GM21526 (cell line): ENCODE results near the gene CD7.
"Not testable (repeated sequence)": the region's sequence is repeated elsewhere in the genome, so short reads cannot be mapped to it uniquely, and the experiment has no call there.

ENCODE experiments used
- ATAC-seq: cut with Tn5 transposase; IDR thresholded peaks from one replicate; pipeline ENCODE4 v1.9.1; 2021; ENCODE audit warnings: moderate library complexity; ENCODE audit not compliant: unreplicated experiment, low FRiP score

Gene CD7

DNA sequence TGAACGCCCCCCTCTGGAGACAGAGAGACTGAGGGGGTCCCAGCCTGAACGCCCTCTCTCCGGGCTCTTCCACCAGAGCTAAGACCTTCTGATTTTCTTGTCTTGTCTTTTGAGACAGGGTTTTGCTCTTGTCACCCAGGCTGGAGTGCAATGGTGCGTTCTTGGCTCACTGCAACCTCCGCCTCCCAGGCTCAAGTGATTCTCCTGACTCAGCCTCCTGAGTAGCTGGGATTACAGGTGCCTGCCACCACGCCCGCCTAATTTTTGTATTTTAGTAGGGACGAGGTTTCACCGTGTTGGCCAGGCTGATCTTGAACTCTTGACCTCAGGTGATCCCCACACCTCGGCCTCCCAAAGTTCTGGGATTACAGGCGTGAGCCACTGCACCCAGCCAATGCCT lies 30.6 kb upstream of the CD7 start:
- not testable (repeated sequence) for ATAC-seq

DNA sequence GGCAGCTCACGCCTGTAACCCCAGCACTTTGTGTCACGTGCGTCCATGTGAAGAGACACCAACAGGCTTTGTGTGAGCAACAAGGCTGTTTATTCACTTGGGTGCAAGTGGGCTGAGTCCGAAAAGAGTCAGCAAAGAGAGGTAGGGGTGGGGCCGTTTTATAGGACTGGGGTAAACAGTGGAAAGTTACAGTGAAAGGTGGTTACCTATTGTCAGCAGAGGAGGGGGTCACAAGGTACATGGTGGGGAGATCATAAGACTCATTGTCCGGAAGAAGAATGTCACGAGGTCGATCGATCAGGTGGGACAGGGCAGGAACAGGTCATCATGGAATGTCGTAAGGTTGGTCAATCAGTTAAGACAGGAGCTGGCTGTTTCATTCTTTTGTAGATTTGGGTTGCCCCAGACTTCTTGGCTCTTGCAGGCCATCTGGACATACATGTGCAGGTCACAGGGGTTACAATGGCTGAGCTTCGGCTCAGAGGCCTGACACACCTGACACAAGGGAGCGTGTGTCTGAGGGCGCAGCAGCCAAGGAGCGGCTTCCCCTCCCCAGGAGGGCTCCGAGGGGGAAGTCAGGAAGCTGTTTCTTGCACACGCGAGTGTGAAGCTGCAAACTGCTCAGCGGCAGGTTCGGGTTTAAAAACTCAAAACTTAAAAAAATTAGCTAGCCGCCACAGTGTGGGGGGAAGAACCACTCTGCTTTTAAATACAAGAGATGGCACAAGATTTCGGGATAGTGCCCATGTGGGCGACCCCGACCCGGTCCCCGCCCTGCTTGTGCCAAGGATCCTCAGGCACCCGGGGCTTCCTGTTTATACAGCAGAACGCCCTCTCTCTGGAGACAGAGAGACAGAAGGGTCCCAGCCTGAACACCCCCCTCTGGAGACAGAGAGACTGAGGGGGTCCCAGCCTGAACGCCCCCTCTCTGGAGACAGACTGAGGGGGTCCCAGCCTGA lies 29.2 kb upstream of the CD7 start:
- ATAC-seq: no peak

DNA sequence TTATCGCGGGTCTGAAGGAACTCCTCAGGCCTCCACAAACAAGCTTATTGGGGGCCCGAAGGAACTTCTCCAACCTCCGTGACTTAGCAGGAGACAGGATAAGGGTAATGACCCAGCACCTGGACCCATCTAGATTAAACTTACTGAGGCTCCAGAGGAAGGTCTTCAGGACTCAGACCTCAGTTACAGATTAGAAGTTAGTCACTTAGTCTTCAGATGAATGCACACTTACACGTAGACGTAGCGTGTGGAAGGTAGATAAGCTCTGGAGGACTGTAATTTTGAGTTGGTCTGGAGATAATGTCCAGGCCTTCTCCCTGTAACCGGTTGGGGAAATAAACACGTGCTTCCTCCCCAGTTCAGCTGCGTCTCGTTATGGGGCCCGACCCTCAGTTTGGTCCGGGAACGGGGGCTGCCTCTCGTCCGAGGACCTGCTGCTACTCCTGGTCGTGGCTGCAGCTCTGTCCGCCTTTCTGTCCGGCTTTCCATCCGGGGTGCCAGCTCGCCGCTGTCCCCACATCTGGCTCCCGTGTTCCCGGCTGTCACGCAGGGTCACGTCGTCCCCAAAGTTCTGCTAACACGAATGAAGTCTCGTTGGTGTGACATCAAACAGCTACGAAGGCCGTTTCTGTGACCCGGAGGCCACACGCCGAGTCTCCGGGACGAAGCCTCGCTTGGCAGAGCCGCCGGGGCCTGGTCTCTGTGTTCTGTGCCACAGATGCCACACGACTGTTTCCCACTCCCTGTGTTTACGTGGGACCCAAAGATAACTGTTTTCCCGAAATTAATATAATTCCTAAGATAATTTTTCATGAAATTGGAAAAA lies 28.0 kb upstream of the CD7 start:
- no peak for ATAC-seq

DNA sequence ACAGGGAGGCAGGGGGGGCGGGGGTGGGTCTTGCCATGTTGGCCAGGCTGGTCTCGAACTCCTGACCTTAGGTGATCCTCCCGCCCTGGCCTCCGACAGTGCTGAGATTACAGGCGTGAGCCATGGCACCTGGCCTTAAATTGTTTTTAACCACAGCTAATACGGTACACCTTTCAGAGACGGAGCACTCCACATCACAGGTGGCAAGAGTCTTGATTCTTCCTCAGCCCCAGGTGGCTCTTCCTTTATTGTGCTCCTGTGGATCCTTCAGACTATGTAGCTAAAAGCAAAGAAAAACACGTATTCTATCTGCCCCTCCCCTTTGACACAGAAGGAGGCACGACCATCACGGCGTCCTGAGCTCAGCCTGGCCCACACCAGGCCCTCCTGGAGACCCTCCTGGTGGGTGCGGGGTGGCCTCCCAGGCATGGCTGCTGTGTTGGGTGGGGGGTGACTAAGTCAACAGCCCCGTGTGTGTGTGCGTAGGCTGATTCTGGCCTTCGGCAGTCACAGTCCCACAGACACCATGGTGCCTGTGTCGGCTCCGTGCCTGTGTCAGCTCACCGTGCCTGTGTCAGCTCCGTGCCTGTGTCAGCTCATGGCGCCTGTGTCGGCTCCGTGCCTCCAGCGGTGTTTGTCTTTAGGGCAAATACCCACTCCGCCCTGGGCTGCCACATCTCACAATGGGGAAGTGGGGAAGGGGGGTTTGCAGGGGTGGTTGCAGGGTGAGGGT lies 26.9 kb upstream of the CD7 start:
- no peak for ATAC-seq

DNA sequence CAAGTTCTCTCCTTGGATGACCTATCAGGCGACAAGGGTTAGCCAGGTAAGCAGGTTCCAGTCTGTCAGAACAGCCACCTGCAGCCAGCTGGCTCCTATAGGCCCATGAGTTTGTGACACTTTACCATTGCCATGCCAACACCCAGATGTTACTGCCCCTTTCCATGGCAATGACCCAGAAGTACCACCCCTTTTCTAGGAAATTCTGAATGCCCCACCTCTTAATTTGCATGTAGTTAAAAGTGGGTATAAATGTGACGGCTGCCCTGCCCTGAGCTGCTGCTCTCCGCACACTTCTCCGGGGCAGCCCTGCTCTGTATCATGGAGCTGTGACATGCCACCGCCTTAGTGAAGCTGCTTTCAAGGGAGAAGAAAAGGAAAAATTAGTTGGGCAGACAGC lies 26.2 kb upstream of the CD7 start:
- ATAC-seq: no peak

DNA sequence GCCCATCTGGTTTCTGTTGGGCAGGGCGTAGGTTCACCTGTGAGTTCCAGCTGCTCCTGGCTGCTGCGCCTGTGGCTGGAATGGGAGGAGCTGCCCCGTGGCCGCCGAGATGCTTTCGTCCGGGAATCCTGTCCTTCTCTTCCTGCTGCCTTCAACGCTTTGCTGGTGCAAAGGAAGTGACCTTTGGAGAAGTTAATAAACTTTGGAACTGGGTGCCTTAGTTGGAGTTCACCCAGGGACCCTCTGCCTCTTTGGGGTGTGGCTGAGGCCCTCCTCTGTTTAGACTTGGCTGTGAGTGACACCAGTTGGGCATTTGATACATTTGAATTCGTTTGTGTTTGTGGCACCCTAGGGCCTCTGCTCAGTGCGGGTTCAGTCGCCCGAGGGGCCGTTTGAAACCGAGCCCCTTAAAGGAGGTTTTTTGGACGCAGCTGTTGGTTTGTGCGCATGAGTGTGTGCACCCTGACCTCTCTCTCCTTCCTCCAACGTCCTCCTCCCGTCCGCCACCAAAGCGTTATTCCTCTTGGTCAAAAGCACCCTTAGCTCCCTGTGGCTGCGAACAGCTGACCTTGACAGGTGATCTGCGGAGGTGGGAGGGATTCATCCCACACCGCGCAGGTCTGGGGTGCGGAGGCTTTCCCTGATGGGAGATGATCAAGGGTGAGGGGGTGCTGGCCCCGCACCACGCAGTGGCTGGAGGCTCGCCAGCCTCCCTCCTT lies 25.1 kb upstream of the CD7 start:
- ATAC-seq: no peak

DNA sequence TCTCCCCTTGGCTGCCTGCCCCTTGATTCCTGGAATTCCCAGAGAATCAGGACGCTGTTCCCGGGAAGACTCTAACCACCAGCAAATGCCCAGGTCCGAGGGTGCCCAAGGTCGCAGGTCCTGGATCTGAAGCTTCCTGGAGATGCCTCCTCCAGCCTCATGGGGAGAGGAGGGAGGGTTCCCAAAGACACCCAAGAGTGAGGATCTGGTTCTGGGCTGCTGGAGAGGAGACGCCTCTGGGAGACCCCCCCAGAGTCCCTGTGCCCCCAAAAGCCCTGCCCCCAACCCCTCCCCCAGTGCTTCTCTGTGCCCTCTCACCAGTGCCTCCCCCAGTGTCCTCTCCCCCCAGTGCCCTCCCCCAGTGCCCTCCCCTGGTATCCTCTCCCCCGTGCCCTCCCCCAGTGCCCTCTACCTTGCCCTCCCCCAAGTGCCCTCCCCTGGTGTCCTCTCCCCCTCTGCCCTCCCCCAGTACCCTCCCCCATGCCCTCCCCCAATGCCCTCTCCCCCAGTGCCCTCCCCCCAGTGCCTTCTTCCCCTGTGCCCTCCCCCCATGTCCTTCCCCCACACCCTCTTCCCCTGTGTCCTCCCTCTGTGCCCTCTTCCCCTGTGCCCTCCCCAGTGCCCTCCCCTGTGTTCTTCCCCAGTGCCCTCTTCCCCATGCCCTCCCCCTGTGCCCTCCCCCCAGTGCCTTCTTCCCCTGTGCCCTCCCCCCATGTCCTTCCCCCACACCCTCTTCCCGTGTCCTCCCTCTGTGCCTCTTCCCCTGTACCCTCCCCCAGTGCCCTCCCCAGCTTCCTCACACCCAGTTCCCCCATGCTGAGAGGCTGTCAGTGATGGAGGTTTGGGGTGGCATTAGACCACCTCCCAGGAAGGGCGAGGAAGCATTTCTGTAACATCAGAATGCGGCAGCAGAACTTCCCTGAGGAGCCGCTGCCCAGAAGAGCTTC lies 22.5 kb upstream of the CD7 start:
- no peak for ATAC-seq

DNA sequence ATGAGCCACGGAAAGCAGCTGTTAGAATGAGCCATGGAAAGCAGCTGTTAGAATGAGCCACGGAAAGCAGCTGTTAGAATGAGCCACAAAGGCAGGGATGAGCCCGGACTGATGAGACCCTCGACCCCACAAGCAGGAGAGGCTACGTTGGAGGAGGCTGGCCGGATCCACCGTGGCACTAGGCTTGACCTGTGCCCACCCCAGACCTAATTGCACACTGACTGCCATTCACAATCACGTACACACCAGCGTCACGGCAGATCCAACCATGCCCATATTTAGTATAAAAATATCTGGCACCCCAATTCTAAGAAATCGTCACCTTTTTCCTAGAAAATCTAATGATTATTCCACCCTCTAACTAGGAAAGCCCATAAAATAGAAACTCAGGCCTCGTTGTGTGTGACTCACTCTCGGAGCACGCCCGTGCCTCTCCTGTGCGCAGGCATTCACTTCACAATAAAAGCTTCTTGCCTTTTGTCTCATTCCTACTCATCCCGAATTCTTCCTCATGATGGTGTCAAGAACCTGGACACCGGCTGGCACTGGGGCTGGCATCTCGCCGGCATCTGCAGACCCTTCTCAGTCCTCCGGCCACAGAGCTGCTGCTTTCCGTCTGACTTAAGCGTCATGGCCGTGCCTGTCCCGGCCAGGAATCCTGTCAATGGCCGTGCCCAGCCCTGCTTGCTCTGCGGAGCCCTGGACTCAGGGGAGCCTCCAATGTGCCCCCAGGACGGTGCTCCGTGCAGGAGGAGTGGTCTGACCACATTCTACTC lies 21.6 kb upstream of the CD7 start:
- no peak for ATAC-seq

DNA sequence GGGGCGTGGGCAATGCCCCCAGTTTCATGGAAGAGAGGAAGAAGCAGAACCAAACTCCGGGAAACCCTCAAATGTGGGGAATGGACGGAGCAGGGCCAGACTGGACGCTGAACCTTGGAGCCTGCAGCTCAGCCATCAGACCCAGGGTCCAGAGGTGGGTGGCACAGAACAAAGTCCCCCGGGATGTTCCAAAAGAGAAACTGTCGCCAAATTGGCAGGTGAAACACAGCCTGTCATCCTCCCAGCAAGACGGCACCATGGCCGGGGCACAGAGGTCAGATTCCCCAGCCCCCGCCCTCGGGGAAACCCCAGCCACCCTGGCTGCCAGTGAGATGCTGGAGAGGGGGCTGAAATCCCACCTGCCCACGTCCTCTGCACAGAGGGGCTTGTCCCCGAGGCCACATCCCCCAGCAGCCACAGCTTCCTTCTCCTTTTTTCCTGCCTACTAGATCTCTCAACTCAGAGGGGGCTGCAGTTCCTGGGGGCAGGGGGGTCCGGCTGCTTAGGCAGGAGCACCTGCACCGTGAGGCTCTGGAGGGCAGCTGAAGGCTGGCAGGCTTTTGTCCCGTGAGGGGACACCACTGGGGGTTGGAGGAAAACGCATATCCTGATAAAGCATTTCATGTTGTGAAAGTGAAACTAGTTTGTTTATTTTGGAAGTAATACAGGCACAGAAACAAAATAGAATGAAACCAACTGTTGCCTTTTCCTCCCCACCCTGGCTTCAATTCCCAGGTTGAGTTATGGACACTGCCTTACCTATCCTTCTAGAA lies 17.4 kb upstream of the CD7 start:
- no peak for ATAC-seq

DNA sequence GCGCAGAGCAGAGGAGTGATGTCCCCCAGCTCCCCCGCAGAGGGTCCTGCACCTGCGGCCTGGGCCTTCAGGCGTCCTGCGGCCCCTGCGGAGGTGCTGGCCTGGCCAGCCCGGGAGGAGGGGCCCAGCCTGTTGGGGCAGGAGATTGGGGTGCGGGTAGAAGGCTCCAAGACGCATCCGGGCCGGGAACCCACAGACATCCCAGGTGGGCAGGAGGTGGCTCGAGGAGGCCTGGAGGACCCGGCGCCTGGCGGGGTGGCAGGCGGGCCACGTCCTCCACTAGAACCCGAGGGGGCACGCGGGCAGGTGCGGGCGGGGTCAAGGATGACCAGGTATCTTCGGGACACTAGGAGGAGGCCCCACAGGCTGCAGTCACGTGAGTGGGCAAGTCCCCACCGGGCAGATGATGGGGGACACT lies 16.8 kb upstream of the CD7 start:
- no peak for ATAC-seq

DNA sequence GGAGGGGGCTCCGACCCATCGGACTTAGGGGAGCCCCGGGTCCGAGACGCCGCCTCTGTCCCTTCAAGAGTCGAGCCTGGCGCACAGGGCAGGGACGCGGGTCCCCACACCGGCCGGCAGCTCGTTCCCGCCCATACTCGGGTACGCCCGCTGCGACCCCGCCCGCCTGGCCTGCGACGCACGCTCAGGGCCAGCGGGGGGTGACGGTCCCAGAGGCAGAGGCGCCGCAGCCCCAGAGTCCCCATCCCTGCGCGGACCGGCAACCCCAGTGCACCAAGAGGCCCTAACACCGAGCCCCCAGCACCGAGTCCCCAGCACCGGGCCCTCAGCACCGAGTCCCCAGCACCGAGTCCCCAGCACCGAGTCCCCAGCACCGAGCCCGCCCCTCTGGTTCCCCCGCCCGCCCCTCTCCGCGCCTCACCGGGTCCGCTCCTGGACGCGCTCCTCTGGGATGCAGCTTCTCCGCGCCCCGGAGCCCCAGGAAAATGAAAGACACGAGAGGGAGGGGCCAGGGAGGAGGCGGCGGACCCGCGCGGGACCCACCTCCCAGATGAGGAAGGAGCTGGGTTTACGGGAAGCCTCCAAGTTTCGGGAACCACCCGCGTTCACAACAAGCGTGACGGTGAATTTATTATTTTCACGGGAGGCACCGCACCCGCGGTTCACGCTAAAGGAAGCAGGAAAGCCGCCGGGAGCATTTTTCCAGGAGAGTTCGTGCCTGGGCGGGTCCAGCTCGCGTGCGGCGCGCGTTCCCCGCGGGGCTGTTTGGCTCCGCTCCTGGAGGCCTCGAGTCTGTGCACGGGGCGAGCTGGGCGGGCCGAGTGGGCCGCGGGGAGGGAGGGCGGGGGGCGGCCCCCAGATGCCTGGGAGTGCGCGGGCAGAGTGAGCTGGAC lies 16.1 kb upstream of the CD7 start, which contains the start of gene SECTM1:
Gene SECTM1 (minus strand): TSS at position 488 of the 893 bp plus-strand sequence. CDS start 6,526 bp downstream, outside the sequence.
- ATAC-seq: no peak

DNA sequence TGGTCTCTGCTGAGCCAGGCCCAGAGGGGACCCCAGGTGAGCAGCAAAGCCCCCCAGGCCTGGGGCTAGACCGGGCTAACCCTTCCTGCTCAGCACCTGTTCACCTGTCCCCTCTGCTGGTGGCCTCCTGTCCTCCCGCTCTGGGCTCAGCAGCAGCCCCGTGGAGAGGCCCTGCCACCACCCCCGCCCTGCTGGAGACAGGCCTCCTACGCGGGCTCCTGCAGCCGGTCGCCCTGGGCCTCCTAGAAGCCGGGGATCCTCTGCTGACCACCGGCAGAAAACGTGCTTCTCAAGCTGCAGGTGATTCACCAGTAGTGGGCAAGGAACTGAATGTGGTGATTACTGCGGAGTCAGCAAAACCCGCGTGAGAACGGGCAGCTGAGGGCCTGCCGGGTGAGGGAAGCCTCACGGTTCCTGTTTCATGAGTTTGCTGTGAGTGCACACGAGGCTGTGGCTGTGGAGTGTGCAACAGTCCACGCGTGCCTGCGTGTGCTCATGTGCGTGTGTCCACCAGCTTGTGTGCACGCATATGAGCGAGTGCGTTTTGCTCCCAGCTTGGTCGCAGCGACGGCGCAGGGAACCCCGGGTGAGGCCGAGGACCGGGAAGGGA lies 15.4 kb upstream of the CD7 start:
- no peak for ATAC-seq

DNA sequence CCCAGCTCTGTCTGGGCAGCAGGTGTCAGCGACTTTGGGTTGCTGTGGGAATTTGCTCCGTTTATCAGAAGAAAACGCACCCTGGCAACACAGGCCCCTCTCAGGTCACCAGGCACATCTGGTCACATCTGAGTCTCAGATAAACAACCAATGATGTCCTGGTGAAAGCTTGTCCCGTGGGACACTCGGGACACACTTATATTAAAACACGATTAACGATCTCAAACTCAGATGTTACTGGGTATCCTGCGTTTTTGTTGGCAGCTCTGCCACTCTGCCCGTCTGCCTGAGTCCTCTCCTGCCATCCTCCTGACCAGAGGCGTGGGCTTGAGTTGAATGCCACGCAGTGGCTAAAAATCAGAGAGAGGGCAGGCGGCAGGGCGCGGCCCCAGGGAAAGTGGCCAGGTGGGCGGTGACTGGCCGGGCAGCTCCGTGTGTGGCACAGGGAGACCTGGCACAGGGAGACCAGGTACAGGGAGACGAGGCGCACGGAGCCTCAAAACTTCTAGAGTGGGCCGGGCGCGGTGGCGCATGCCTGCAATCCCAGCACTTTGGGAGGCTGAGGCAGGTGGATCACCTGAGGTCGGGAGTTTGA lies 14.0 kb upstream of the CD7 start:
- ATAC-seq: no peak

DNA sequence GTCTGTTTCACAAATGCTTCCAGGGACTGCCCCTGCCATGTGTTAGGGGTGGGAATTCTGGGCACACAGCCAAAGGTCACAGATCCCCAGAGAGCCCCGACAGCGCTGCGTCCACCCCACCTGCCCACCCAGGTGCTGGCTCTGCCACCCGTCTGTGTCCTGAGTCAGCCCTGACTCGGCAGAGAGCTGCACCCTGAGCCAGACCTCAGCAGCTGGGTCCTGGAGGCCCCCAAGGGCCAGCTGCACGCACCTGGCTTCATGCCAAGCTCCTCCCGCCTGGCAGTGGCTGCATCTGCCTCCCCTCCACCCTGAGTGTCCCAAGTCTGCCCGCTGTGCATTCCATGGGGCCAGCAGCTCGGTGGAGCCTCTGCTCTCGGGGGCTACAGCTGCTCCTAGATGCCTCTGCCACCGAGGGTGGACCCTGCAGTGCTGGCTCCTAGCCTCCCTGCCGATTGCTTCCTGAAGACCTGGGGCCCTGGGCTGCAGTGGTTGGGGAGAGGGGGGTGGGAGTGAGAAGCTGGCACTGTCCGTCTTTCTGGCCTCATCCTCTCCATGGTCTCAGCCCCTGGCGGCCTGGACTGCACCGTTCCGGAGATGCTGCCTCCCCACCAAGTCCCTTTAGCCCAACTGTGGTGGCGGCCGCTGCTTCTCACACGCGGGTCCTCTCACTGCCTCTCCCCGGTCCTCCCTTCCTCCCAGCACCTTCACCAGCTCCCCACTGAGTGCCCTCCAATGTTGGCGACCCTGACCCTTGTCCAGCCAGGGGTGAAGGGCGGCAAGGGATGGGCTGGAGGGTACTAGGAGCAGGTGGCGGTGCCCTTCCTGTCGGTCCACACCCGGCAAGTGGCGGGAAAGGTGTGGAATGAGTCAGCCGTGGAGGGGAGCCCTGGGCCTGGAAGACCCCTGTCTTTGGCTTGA lies 13.2 kb upstream of the CD7 start:
- ATAC-seq: no peak
